T-cell (primary cell): ENCODE results near the gene RAI14. TPM values are rescaled to one million over a fixed set of nuclear protein-coding genes. Genes with fewer than 3 reads are reported as not detected.

ENCODE experiments used
- ATAC-seq, 4 experiments: fragments of 200-7000 bp in 3 of 4; fragments of 150-1000 bp in 1 of 4; cut with Tn5 transposase; replicated peaks in 1 of 4; 1 replicate in 3 of 4; 2 replicates in 1 of 4; pipeline ENCODE4 v1.10.0; 2021; ENCODE audit warnings: moderate library complexity in 3 of 4, mild to moderate bottlenecking in 2 of 4, moderate number of reproducible peaks in 1 of 4
- CTCF ChIA-PET, 2 donors: fragments of 300-600 bp; sonication (Branson Sonifier 250); formaldehyde crosslinking; loops; one replicate each; lab custom pipeline; 2022; ENCODE audit warnings: antibody characterized with exemption in 2 of 2; lab: Charles Lee
- POLR2A ChIA-PET, 2 donors: fragments of 300-600 bp; sonication (Branson Sonifier 250); formaldehyde crosslinking; loops; one replicate each; lab custom pipeline; 2022; ENCODE audit warnings: antibody characterized with exemption in 2 of 2; lab: Charles Lee
- DNase-seq, 35 experiments: peaks; one replicate each; pipeline versions ENCODE4 v3.0.0 to v3.0.0-alpha.2; 2013 to 2023
- H3K27ac ChIP-seq: one replicate; pipeline ENCODE4 v1.5.1; 2013; ENCODE audit warnings: low read length
- H3K27me3 ChIP-seq, 2 experiments: replicated peaks in 1 of 2; 1 replicate in 1 of 2; 2 replicates in 1 of 2; pipeline versions ENCODE4 v1.6.1 to v1.7.0; 2013; ENCODE audit warnings: low read length in 1 of 2, mixed read lengths in 1 of 2; ENCODE audit not compliant: control insufficient read depth in 2 of 2, insufficient read depth in 2 of 2; ENCODE audit errors: extremely low read depth in 1 of 2
- H3K36me3 ChIP-seq, 2 donors: 1 replicate in 1 of 2; 2 replicates in 1 of 2; pipeline versions ENCODE4 v1.6.1 to v1.7.0; 2013; ENCODE audit warnings: low read length in 1 of 2; ENCODE audit not compliant: control insufficient read depth in 2 of 2, insufficient read depth in 1 of 2; ENCODE audit errors: extremely low read depth in 1 of 2
- H3K4me1 ChIP-seq, 2 experiments: 1 replicate in 1 of 2; 2 replicates in 1 of 2; pipeline versions ENCODE4 v1.6.1 to v1.7.0; 2013; ENCODE audit warnings: low read length in 2 of 2, mixed read lengths in 1 of 2; ENCODE audit not compliant: insufficient read depth in 2 of 2, control insufficient read depth in 1 of 2; ENCODE audit errors: extremely low read depth in 1 of 2
- H3K4me3 ChIP-seq, 2 donors: 1 replicate in 1 of 2; 2 replicates in 1 of 2; pipeline versions ENCODE4 v1.5.1 to v1.7.0; 2013; ENCODE audit warnings: mild to moderate bottlenecking in 2 of 2, low read length in 1 of 2, moderate library complexity in 1 of 2; ENCODE audit not compliant: control insufficient read depth in 1 of 2; ENCODE audit errors: extremely low read depth in 1 of 2
- H3K9me3 ChIP-seq: 2 replicates; pipeline ENCODE4 v1.7.0; 2013
- H3K27ac Mint-ChIP-seq, 2 donors: one replicate each; pipeline ENCODE4 v1.8.0; 2020 to 2021; ENCODE audit warnings: mild to moderate bottlenecking in 2 of 2, mixed read lengths in 2 of 2
- H3K27me3 Mint-ChIP-seq, 2 donors: one replicate each; pipeline ENCODE4 v1.8.0; 2021 to 2022; ENCODE audit warnings: mixed read lengths in 2 of 2
- H3K36me3 Mint-ChIP-seq: one replicate; pipeline ENCODE4 v1.8.0; 2021; ENCODE audit warnings: mixed read lengths
- H3K4me1 Mint-ChIP-seq, 3 donors: one replicate each; pipeline ENCODE4 v1.8.0; 2020 to 2022; ENCODE audit warnings: mixed read lengths in 3 of 3, mild to moderate bottlenecking in 1 of 3
- H3K4me3 Mint-ChIP-seq, 3 donors: one replicate each; pipeline ENCODE4 v1.8.0; 2020 to 2022; ENCODE audit warnings: mild to moderate bottlenecking in 3 of 3, mixed read lengths in 3 of 3, moderate library complexity in 3 of 3
- H3K9me3 Mint-ChIP-seq, 3 donors: one replicate each; pipeline ENCODE4 v1.8.0; 2020 to 2022; ENCODE audit warnings: mixed read lengths in 3 of 3
- WGBS: methylation state at CpG from one replicate; pipeline ENCODE4 v1.1.5; 2013; ENCODE audit warnings: missing lambda C conversion rate; ENCODE audit not compliant: insufficient coverage; 5-methylcytosine and 5-hydroxymethylcytosine counted together
- total RNA-seq, 35 experiments: library from RNA in 6 of 35; stranded (reverse) in 6 of 35; fragments of 120-200 nt in 1 of 35; gene quantifications; one replicate each; pipeline versions ENCODE4 v1.2.1 to v1.2.4 and lab custom pipeline; 2013 to 2026

Gene RAI14
- total RNA-seq, 5 donors from 2014 or later (not counting 1 experiment from before 2014, with no cell fraction given): 0.59 to 2.2 (median 0.96) TPM

DNA sequence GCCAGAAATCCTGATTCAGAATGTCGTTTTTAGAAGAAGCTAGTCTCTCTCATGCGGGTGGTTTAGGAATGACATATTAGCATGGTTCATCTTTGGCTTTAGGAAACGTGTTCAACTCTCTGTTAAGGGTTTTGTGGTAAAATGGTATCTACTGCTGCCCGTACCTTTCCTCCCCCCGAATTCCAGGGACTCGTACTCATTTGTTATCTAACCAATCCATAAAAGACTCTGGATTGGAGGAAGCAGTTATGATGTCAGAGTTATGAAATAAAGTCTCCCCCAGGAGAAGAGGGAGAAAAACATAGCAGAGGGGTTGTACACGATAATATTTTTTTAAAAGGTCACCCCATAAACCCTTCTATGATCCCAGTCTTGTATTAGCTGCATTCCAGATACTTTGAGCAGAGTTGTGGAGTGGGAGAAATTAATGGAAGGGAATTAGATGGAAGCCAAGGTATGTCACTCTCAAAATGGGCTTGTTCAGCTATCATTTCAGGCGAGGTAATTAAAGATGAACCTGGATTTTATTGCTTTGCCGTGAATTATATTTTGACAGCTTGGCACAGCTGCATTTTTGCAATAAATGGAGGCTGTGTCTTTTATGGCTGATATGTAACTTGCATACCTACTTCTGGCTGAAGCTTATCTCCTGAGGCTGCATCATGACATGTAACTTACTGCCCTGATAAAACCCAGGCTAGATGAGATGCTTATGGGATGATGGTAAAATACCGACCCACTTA is 31.3 kb downstream of the RAI14 start:
- Histone ChIP-seq H3K4me1 (no peaks in the 10 kb centered on the region), H3K27me3 (peaks cover 0 to 3% of the 10 kb centered on the region in 2 experiments), H3K9me3 (no peaks in the 10 kb centered on the region), H3K27ac (no peak overlapping the region), H3K36me3 (no peaks in the 10 kb centered on the region), H3K4me3 (no peak overlapping the region)
- no peak for DNase-seq
- no peaks in the 10 kb centered on the region for H3K36me3 Mint-ChIP-seq
- ATAC-seq: no peak
- no peak overlapping the region for H3K27ac Mint-ChIP-seq
- ChIA-PET POLR2A (interaction anchor here in 1 of 2 donors (0.9 kb wide), 1 partner anchor 51 kb away, joined by 3 read pairs; no protein-coding TSS in a partner anchor), CTCF (interaction anchor here in 1 of 2 donors (0.6 kb wide), 1 partner anchor 270 kb away, joined by 3 read pairs; no protein-coding TSS in a partner anchor)
- no peaks in the 10 kb centered on the region for H3K9me3 Mint-ChIP-seq
- H3K4me1 Mint-ChIP-seq: no peaks in the 10 kb centered on the region
- H3K27me3 Mint-ChIP-seq: peaks cover 0 to 9% of the 10 kb centered on the region in 2 donors
- 33% methylated on average over 2 of the region's 10 CpGs for WGBS
- H3K4me3 Mint-ChIP-seq: no peak overlapping the region

DNA sequence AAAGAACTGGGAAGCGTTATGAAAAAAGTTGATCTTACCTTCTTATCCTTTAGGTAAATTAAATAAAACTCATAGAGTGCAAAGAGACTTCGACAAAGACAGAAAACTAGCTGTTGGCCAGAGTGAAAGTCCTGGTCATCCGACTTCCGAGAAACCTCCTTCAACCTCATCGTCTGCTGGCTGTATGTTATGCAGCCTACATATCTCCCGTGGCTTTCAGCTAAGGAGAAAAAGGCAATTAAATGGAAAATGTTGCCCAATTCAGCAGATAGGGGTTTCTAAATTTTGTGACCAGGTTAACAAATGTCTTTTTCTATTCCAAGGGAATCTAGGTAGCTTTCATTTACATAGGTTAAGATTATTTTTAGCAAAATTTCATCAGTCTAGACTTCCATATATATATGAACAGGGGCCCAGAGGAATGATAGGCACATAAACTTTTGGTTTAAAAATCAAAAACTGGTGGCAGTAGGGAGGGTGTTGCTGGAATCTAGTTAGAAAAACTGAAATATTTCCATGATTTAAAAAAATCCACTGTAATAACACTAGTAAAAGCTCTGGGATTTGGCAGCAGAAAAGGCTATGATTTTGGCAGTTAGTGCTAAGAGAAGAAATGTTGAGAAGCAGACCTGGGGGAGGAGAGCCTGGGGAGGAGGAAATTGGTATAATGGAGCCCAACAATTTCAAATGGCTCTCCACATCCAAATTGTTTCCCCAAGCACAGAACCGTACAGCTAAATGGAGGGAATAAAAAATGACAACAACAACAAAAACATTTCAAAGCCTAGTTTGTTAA is 32.1 kb downstream of the RAI14 start:
- no CpG with 5 or more reads among the region's 7 CpGs for WGBS
- Histone ChIP-seq H3K36me3 (no peaks in the 10 kb centered on the region), H3K27me3 (no peaks in the 10 kb centered on the region), H3K27ac (no peak overlapping the region), H3K4me1 (no peaks in the 10 kb centered on the region), H3K9me3 (no peaks in the 10 kb centered on the region), H3K4me3 (no peak overlapping the region)
- no peak overlapping the region for H3K27ac Mint-ChIP-seq
- H3K4me1 Mint-ChIP-seq: no peaks in the 10 kb centered on the region
- no peak overlapping the region for H3K4me3 Mint-ChIP-seq
- H3K27me3 Mint-ChIP-seq: peaks cover 0 to 4% of the 10 kb centered on the region in 2 donors
- H3K36me3 Mint-ChIP-seq: no peaks in the 10 kb centered on the region
- ChIA-PET CTCF (interaction anchor here in 1 of 2 donors (0.6 kb wide), 1 partner anchor 271 kb away, joined by 3 read pairs; no protein-coding TSS in a partner anchor), POLR2A (interaction anchor here in 1 of 2 donors (0.9 kb wide), 1 partner anchor 50 kb away, joined by 3 read pairs; no protein-coding TSS in a partner anchor)
- ATAC-seq (no peak), DNase-seq (no peak)
- no peaks in the 10 kb centered on the region for H3K9me3 Mint-ChIP-seq

DNA sequence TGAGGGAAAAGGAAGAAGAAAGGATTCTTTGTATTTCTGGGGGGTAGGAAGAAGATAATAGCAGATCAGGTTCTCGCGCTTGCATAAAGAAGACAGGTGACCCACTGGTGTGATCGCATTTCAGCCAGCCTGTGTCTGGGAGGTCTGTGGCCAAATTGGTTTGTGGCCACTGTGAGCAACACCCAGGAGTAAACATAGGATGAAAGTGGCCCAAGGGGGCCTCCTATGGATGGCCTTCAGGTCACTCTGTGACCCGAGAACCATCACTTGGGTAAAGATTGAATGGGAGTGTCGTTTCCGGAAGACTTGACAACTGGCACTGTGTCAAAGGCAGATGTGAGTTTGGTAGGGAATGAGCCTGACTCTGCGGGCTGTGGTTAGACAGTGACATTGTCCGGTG is 34.2 kb downstream of the RAI14 start:
- DNase-seq (no peak), ATAC-seq (no peak)
- no peaks in the 10 kb centered on the region for H3K27me3 ChIP-seq
- CTCF ChIA-PET: no interaction called here
- H3K4me3 ChIP-seq: no peak overlapping the region
- POLR2A ChIA-PET: no interaction called here
- no peaks in the 10 kb centered on the region for H3K36me3 ChIP-seq
- Mint-ChIP-seq H3K36me3 (no peaks in the 10 kb centered on the region), H3K4me1 (peaks cover 16 to 18% (median 16%) of the 10 kb centered on the region in 3 donors), H3K27ac (no peak overlapping the region), H3K4me3 (no peak overlapping the region), H3K27me3 (no peaks in the 10 kb centered on the region), H3K9me3 (no peaks in the 10 kb centered on the region)
- WGBS: 50% methylated on average over 4 of the region's 8 CpGs
- no peaks in the 10 kb centered on the region for H3K4me1 ChIP-seq
- no peak overlapping the region for H3K27ac ChIP-seq
- H3K9me3 ChIP-seq: no peaks in the 10 kb centered on the region

DNA sequence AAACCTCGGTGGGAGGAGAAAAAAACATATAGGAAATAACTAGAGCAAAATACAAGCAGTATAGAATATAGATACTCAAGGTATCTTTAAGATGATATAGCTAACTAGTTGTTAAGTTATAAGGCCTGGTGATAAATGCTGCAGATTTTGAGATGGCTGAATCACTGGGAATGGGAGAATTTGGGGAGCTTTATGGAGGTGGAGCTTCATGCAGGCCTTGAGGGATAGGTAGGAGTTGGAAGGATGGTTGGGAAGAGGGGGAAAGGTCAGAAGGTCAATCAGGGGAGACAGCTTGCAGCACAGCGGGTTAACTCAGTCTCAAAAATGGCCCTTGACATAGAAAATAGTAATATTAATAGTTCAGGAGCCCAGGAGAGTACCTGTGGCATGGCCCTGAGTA is 34.8 kb downstream of the RAI14 start:
- H3K9me3 Mint-ChIP-seq: no peaks in the 10 kb centered on the region

DNA sequence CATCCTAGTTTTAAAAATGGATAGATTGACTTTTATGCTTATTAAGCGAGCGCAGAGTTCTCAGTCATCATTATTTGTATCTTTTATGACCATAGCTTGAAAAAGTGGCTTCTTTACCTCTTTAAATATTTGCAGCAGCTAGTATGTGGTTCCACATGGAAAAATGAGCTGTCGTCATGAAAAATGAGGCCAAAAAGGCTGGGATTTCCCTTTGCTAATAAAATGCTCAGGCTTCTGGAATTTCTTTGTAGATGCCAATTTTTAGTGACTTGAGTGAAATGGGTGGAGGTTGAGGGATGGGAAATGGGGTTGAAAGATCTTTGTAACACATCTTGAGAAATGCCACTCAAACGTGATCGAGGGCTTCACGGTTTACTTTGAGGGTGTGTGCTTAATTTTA is 35.2 kb downstream of the RAI14 start:
- Mint-ChIP-seq H3K27ac (no peak overlapping the region), H3K9me3 (no peaks in the 10 kb centered on the region), H3K27me3 (no peaks in the 10 kb centered on the region), H3K4me1 (peaks cover 18 to 19% (median 18%) of the 10 kb centered on the region in 3 donors), H3K4me3 (no peak overlapping the region), H3K36me3 (no peaks in the 10 kb centered on the region)
- ChIA-PET POLR2A (interaction anchor here in 1 of 2 donors (0.7 kb wide), 1 partner anchor 191 kb away, joined by 6 read pairs; no protein-coding TSS in a partner anchor), CTCF (no interaction called here)
- no peaks in the 10 kb centered on the region for H3K4me1 ChIP-seq
- no peaks in the 10 kb centered on the region for H3K36me3 ChIP-seq
- H3K27me3 ChIP-seq: no peaks in the 10 kb centered on the region
- no peaks in the 10 kb centered on the region for H3K9me3 ChIP-seq
- ATAC-seq (no peak), DNase-seq (no peak)
- 0% methylated on average over 1 of the region's 6 CpGs for WGBS
- no peak overlapping the region for H3K4me3 ChIP-seq
- no peak overlapping the region for H3K27ac ChIP-seq

More for the DNA sequence above, 34.8 kb downstream of the RAI14 start:
- no peak overlapping the region for H3K27ac Mint-ChIP-seq
- no peak overlapping the region for H3K27ac ChIP-seq
- ChIA-PET POLR2A (no interaction called here), CTCF (no interaction called here)
- ATAC-seq: no peak
- H3K27me3 ChIP-seq: no peaks in the 10 kb centered on the region
- H3K9me3 ChIP-seq: no peaks in the 10 kb centered on the region
- no peaks in the 10 kb centered on the region for H3K36me3 ChIP-seq
- H3K4me1 Mint-ChIP-seq: peaks cover 18 to 19% (median 18%) of the 10 kb centered on the region in 3 donors
- H3K4me3 ChIP-seq: no peak overlapping the region
- no peak overlapping the region for H3K4me3 Mint-ChIP-seq
- WGBS: no CpG with 5 or more reads among the region's 2 CpGs
- H3K4me1 ChIP-seq: no peaks in the 10 kb centered on the region
- no peaks in the 10 kb centered on the region for H3K36me3 Mint-ChIP-seq
- no peaks in the 10 kb centered on the region for H3K27me3 Mint-ChIP-seq
- DNase-seq: no peak

DNA sequence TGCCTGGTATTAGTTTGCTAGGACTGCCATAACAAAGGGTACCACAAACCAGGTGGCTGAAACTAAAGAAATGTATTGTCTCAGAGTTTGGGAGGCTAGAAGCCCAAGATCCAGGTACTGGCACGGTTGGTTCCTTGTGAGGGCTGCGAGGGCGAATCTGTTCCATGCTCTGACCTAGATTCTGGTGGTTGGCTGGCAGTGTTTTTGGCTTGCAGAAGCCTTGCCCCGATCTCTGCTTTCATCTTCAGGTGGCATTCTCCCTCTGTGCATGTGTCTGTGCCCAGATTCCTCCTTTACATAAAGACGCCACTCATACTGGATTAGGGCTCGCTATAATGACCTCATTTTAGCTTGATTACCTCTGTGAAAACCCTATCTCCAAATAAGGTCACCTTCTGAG is 36.7 kb downstream of the RAI14 start:
- no peaks in the 10 kb centered on the region for H3K27me3 Mint-ChIP-seq
- no peaks in the 10 kb centered on the region for H3K4me1 ChIP-seq
- H3K36me3 Mint-ChIP-seq: no peaks in the 10 kb centered on the region
- no peak for DNase-seq
- no peak overlapping the region for H3K27ac ChIP-seq
- no peaks in the 10 kb centered on the region for H3K36me3 ChIP-seq
- H3K9me3 Mint-ChIP-seq: no peaks in the 10 kb centered on the region
- ChIA-PET CTCF (no interaction called here), POLR2A (no interaction called here)
- H3K27me3 ChIP-seq: no peaks in the 10 kb centered on the region
- H3K27ac Mint-ChIP-seq: no peak overlapping the region
- no peak overlapping the region for H3K4me3 Mint-ChIP-seq
- no peak for ATAC-seq
- WGBS: 90% methylated on average over 3 of the region's 6 CpGs
- no peaks in the 10 kb centered on the region for H3K9me3 ChIP-seq
- H3K4me3 ChIP-seq: no peak overlapping the region
- peaks cover 18 to 19% (median 18%) of the 10 kb centered on the region in 3 donors for H3K4me1 Mint-ChIP-seq
